Ishikawa (cell line): Measurements from ENCODE around the gene SNRK.

Source experiments
- EGR1 ChIP-seq: IDR thresholded peaks from 2 replicates; pipeline ENCODE4 v1.6.1; 2012
- EP300 ChIP-seq: IDR thresholded peaks from 2 replicates; pipeline ENCODE4 v1.6.1; 2012; ENCODE audit warnings: borderline replicate concordance
- FOXM1 ChIP-seq: IDR thresholded peaks from 2 replicates; pipeline ENCODE4 v1.6.1; 2012; ENCODE audit warnings: low read depth, borderline replicate concordance
- TAF1 ChIP-seq: IDR thresholded peaks from 2 replicates; pipeline ENCODE4 v1.6.1; 2012; ENCODE audit warnings: low read depth, mild to moderate bottlenecking
- USF1 ChIP-seq: IDR thresholded peaks from 2 replicates; pipeline ENCODE4 v1.6.1; 2012

- no peak for TF ChIP-seq FOXM1
- no peak for TF ChIP-seq EGR1
- TF ChIP-seq USF1: no peak
- TF ChIP-seq TAF1: no peak
- TF ChIP-seq EP300: no peak
These were observed 17.8 kb downstream of the SNRK start for GRCh38 chr3:43304126-43304525.
